Smooth muscle cell (in vitro differentiated cells): ENCODE results near the gene SPTBN1. TPM values are rescaled to one million over a fixed set of nuclear protein-coding genes. Genes with fewer than 3 reads are reported as not detected.

Source experiments
- DNase-seq: peaks from one replicate; lab custom pipeline; 2025; ENCODE audit not compliant: unreplicated experiment; lab: John Stamatoyannopoulos, UW
- H2AFZ ChIP-seq: fragments of 200-600 bp; sonication (generic); 2 replicates; pipeline ENCODE4 v1.6.0; 2016; ENCODE audit warnings: antibody characterized with exemption, low read depth, mild to moderate bottlenecking
- H3F3A ChIP-seq: fragments of 200-600 bp; sonication (generic); 2 replicates; pipeline ENCODE4 v1.6.0; 2017; ENCODE audit warnings: antibody characterized with exemption, low read depth
- H3K27ac ChIP-seq: fragments of 200-600 bp; sonication (generic); 2 replicates; pipeline ENCODE4 v1.5.1; 2016; ENCODE audit warnings: low read depth, mild to moderate bottlenecking
- H3K27me3 ChIP-seq: fragments of 200-600 bp; sonication (generic); 2 replicates; pipeline ENCODE4 v1.6.1; 2016; ENCODE audit warnings: low read depth, mild to moderate bottlenecking
- H3K36me3 ChIP-seq: fragments of 200-600 bp; sonication (generic); 2 replicates; pipeline ENCODE4 v1.5.1; 2016; ENCODE audit warnings: low read depth
- H3K4me1 ChIP-seq: fragments of 200-600 bp; sonication (generic); 2 replicates; pipeline ENCODE4 v1.5.1; 2016; ENCODE audit warnings: low read depth
- H3K4me2 ChIP-seq: fragments of 200-600 bp; sonication (generic); 2 replicates; pipeline ENCODE4 v1.6.0; 2016; ENCODE audit warnings: mild to moderate bottlenecking
- H3K4me3 ChIP-seq: fragments of 200-600 bp; sonication (generic); 2 replicates; pipeline ENCODE4 v1.5.1; 2016; ENCODE audit warnings: mild to moderate bottlenecking
- H3K79me2 ChIP-seq: fragments of 200-600 bp; sonication (generic); 2 replicates; pipeline ENCODE4 v1.6.0; 2016; ENCODE audit warnings: low read depth, mild to moderate bottlenecking
- H3K9ac ChIP-seq: fragments of 200-600 bp; sonication (generic); 2 replicates; pipeline ENCODE4 v1.6.0; 2016; ENCODE audit warnings: low read depth
- H3K9me3 ChIP-seq: fragments of 200-600 bp; sonication (generic); replicated peaks from 2 replicates; pipeline ENCODE4 v1.5.1; 2016; ENCODE audit warnings: low read depth
- H4K20me1 ChIP-seq: fragments of 200-600 bp; sonication (generic); 2 replicates; pipeline ENCODE4 v1.6.0; 2016; ENCODE audit warnings: low read depth
- WGBS: methylation state at CpG from one replicate; pipeline ENCODE4 v1.1.7; 2016; ENCODE audit warnings: low lambda C conversion rate; 5-methylcytosine and 5-hydroxymethylcytosine counted together
- polyA plus RNA-seq: library from polyadenylated mRNA; unstranded; fragments of >200 nt; fragmentation: Nextera tagmentation; extraction: Ambion mirVana; gene quantifications from 2 replicates; pipeline ENCODE4 v1.2.1, GENCODE V29; 2016
- total RNA-seq: library from RNA; depleted of rRNA; stranded (reverse); fragments of >200 nt; gene quantifications from 2 replicates; pipeline ENCODE4 v1.2.3, GENCODE V29; 2014
- TF ChIP-seq, protein P1 (sequence below): fragments of 200-600 bp; sonication (generic); IDR thresholded peaks from 2 replicates; pipeline ENCODE4 v1.5.1; 2017; ENCODE audit warnings: borderline replicate concordance, mild to moderate bottlenecking, antibody characterized with exemption; ENCODE audit not compliant: insufficient read depth, poor library complexity, severe bottlenecking

SPTBN1 gene
- total and polyA plus RNA-seq, 2 experiments from 2014 or later, result 78.7 to 186 TPM

DNA sequence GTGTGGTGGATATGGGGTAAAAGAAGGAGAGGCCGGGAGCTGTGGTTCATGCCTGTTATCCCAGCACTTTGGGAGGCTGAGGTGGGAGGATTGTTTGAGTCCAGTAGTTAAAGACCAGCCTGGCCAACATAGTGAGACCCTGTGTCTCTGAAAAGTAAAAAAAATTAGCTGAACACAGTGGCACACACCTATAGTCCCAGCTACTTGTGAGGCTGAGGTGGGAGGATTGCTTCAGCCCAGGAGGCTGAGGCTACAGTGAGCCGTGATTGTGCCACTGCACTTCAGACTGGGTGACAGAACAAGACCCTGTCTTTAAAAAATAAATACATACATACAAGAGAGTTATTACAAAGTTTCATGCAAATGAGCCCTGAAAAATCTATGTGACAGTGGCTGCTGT lies 80.6 kb downstream of the SPTBN1 start:
- H3K79me2 ChIP-seq, result peaks cover 98% of the 10 kb centered on the region
- H3K27ac ChIP-seq, result no peak overlapping the region
- peaks cover 21% of the 10 kb centered on the region for H4K20me1 ChIP-seq
- no peak overlapping the region for H3K4me2 ChIP-seq
- TF ChIP-seq, protein P1, sequence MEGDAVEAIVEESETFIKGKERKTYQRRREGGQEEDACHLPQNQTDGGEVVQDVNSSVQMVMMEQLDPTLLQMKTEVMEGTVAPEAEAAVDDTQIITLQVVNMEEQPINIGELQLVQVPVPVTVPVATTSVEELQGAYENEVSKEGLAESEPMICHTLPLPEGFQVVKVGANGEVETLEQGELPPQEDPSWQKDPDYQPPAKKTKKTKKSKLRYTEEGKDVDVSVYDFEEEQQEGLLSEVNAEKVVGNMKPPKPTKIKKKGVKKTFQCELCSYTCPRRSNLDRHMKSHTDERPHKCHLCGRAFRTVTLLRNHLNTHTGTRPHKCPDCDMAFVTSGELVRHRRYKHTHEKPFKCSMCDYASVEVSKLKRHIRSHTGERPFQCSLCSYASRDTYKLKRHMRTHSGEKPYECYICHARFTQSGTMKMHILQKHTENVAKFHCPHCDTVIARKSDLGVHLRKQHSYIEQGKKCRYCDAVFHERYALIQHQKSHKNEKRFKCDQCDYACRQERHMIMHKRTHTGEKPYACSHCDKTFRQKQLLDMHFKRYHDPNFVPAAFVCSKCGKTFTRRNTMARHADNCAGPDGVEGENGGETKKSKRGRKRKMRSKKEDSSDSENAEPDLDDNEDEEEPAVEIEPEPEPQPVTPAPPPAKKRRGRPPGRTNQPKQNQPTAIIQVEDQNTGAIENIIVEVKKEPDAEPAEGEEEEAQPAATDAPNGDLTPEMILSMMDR, result no peak
- no peaks in the 10 kb centered on the region for H3K27me3 ChIP-seq
- 98% methylated on average over 2 of the region's 2 CpGs for WGBS
- H2AFZ ChIP-seq, result no peak overlapping the region
- no peaks in the 10 kb centered on the region for H3K36me3 ChIP-seq
- H3K9me3 ChIP-seq, result no peaks in the 10 kb centered on the region
- no peak overlapping the region for H3K4me3 ChIP-seq
- peaks cover 11% of the 10 kb centered on the region for H3K4me1 ChIP-seq
- H3K9ac ChIP-seq, result no peak overlapping the region
- no peaks in the 10 kb centered on the region for H3F3A ChIP-seq
- DNase-seq, result no peak

DNA sequence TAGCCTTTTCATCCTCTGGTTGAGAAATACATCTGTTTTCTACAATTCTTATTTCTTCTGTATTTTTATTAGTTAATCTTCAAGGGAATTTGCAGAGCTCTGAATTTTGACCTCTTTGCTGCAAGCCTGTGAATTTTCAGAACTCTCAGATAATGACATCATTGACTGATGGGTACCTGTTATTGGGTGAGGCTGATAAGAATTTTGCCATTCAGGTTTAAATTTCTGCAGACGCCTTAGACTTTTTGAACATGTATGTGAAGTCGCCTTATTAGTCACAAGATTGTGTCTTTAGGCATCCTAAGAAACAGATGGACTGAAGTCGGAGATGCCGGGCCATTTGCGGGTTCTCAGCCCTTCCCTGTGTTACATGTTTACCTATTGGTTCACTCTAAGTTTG lies 82.4 kb downstream of the SPTBN1 start:
- no peak overlapping the region for H3K27ac ChIP-seq
- H3K4me1 ChIP-seq, result peaks cover 5% of the 10 kb centered on the region
- no peak overlapping the region for H3K4me3 ChIP-seq
- WGBS, result 94% methylated on average over 5 of the region's 5 CpGs
- H3K79me2 ChIP-seq, result peaks cover 100% of the 10 kb centered on the region
- H3K36me3 ChIP-seq, result no peaks in the 10 kb centered on the region
- H3K4me2 ChIP-seq, result no peak overlapping the region
- H2AFZ ChIP-seq, result no peak overlapping the region
- no peaks in the 10 kb centered on the region for H3F3A ChIP-seq
- DNase-seq, result no peak
- no peak overlapping the region for H3K9ac ChIP-seq
- TF ChIP-seq, protein P1, result no peak
- H3K27me3 ChIP-seq, result no peaks in the 10 kb centered on the region
- peaks cover 38% of the 10 kb centered on the region for H4K20me1 ChIP-seq
- no peaks in the 10 kb centered on the region for H3K9me3 ChIP-seq

DNA sequence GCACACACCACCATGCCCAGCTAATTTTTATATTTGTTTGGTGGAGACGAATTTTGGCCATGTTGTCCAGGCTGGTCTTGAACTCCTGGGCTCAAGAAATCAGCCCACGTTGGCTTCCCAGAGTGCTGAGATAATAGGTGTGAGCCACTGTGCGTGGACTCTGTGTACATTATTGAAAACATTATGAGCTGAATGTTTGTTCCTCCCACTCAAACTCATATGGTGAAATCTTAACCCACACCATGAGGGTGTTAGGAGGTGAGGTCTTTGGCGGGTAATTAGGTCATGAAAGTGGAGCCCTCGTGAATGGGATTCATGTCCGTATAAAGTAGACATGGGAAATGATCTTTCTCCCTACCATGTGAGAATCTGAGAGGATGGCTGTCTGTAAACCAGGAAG lies 83.6 kb downstream of the SPTBN1 start:
- Histone ChIP-seq H2AFZ (no peak overlapping the region), H3K4me2 (no peak overlapping the region), H3K27ac (peak overlapping the region; percentile 55), H3K4me3 (no peak overlapping the region), H3K36me3 (no peaks in the 10 kb centered on the region), H3K79me2 (peaks cover 100% of the 10 kb centered on the region), H4K20me1 (peaks cover 45% of the 10 kb centered on the region), H3K9me3 (no peaks in the 10 kb centered on the region), H3K9ac (no peak overlapping the region), H3K27me3 (no peaks in the 10 kb centered on the region), H3F3A (no peaks in the 10 kb centered on the region), H3K4me1 (no peaks in the 10 kb centered on the region)
- no peak for DNase-seq
- TF ChIP-seq, protein P1, result no peak
- 94% methylated on average over 6 of the region's 6 CpGs for WGBS

DNA sequence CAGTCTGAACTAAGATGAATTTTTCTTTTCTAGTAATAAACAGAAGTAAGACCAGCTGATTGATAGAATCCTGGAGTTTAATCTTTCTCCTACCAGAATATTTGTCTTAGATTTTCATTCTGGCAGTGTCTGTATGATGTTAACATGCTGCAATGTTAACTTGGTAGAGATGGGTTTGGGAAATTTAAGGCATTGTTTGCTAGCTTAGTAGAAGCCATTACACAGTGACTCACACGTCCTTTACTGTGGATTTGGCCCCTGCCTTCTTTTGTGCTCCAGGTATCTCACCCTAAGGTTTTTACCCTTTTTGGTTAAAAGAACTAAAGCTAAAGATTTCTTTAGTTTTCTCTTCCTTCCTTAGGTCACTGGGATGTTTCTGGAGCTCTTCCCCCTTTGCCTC lies 84.1 kb downstream of the SPTBN1 start:
- H3F3A ChIP-seq, result no peaks in the 10 kb centered on the region
- H3K79me2 ChIP-seq, result peaks cover 100% of the 10 kb centered on the region
- H3K4me1 ChIP-seq, result no peaks in the 10 kb centered on the region
- no peak overlapping the region for H2AFZ ChIP-seq
- 47% methylated on average over 1 of the region's 1 CpG for WGBS
- TF ChIP-seq, protein P1, result no peak
- DNase-seq, result no peak
- peaks cover 49% of the 10 kb centered on the region for H4K20me1 ChIP-seq
- peak overlapping the region; percentile 55 for H3K27ac ChIP-seq
- no peak overlapping the region for H3K4me3 ChIP-seq
- no peaks in the 10 kb centered on the region for H3K27me3 ChIP-seq
- no peak overlapping the region for H3K9ac ChIP-seq
- H3K9me3 ChIP-seq, result no peaks in the 10 kb centered on the region
- no peak overlapping the region for H3K4me2 ChIP-seq
- no peaks in the 10 kb centered on the region for H3K36me3 ChIP-seq
